B cell (primary cell): ENCODE data around the gene FA2H. TPM values are rescaled to one million over a fixed set of nuclear protein-coding genes. Genes with fewer than 3 reads are reported as not detected.

ENCODE experiments used
- ATAC-seq: fragments of 200-7000 bp; cut with Tn5 transposase; one replicate; pipeline ENCODE4 v1.10.0; 2021; ENCODE audit warnings: low read depth, mild to moderate bottlenecking, moderate number of reproducible peaks, moderate library complexity
- CTCF ChIA-PET: fragments of 350-600 bp; sonication (Branson Sonifier 250); formaldehyde crosslinking; loops from one replicate; lab custom pipeline; 2021; ENCODE audit warnings: antibody characterized with exemption, inconsistent platforms; lab: Charles Lee
- POLR2A ChIA-PET: fragments of 350-600 bp; sonication (Branson Sonifier 250); formaldehyde crosslinking; loops from one replicate; lab custom pipeline; 2021; ENCODE audit warnings: antibody characterized with exemption; lab: Charles Lee
- DNase-seq: peaks from one replicate; pipeline ENCODE4 v3.0.0; 2013
- H2AFZ ChIP-seq: 2 replicates; pipeline ENCODE4 v1.6.1; 2012; ENCODE audit warnings: mild to moderate bottlenecking, low read depth, low read length; ENCODE audit not compliant: insufficient read depth, poor library complexity, severe bottlenecking
- H3K27ac ChIP-seq, 2 donors: 1 replicate in 1 of 2; 2 replicates in 1 of 2; pipeline ENCODE4 v1.5.1; 2012 to 2013; ENCODE audit warnings: low read length in 2 of 2, mild to moderate bottlenecking in 2 of 2, moderate library complexity in 1 of 2
- H3K27me3 ChIP-seq, 4 experiments: fragments of 200-600 bp in 1 of 4; sonication (generic) in 1 of 4; replicated peaks in 1 of 4; 1 replicate in 2 of 4; 2 replicates in 2 of 4; pipeline versions ENCODE4 v1.6.1 to v1.7.0; 2013 to 2016; ENCODE audit warnings: low read length in 3 of 4, mild to moderate bottlenecking in 2 of 4, mixed read lengths in 1 of 4, moderate library complexity in 1 of 4; ENCODE audit not compliant: insufficient read depth in 4 of 4, control insufficient read depth in 3 of 4; ENCODE audit errors: control extremely low read depth in 1 of 4
- H3K36me3 ChIP-seq, 2 experiments: replicated peaks in 1 of 2; 1 replicate in 1 of 2; 2 replicates in 1 of 2; pipeline versions ENCODE4 v1.6.1 to v1.7.1; 2013; ENCODE audit warnings: low read length in 1 of 2; ENCODE audit not compliant: insufficient read depth in 2 of 2, control insufficient read depth in 1 of 2; ENCODE audit errors: control extremely low read depth in 1 of 2, extremely low read depth in 1 of 2
- H3K4me1 ChIP-seq, 2 donors: fragments of 200-600 bp in 1 of 2; sonication (generic) in 1 of 2; 1 replicate in 1 of 2; 2 replicates in 1 of 2; pipeline versions ENCODE4 v1.5.1 to v1.6.1; 2013 to 2017; ENCODE audit warnings: low read length in 2 of 2; ENCODE audit not compliant: control insufficient read depth in 2 of 2, insufficient read depth in 2 of 2
- H3K4me2 ChIP-seq: replicated peaks from 2 replicates; pipeline ENCODE3; 2012; ENCODE audit warnings: mild to moderate bottlenecking, low read depth, low read length; ENCODE audit not compliant: poor library complexity, severe bottlenecking
- H3K4me3 ChIP-seq, 5 experiments: fragments of 200-600 bp in 1 of 5; sonication (generic) in 1 of 5; 1 replicate in 3 of 5; 2 replicates in 2 of 5; pipeline versions ENCODE4 v1.5.1 to v1.7.0; 2011 to 2016; ENCODE audit warnings: low read length in 4 of 5, mild to moderate bottlenecking in 4 of 5, low read depth in 2 of 5, control low read depth in 1 of 5, moderate library complexity in 1 of 5; ENCODE audit not compliant: insufficient read depth in 1 of 5; ENCODE audit errors: control extremely low read depth in 1 of 5, extremely low read depth in 1 of 5
- H3K79me2 ChIP-seq: fragments of 200-600 bp; sonication (generic); one replicate; pipeline ENCODE4 v1.6.0; 2016; ENCODE audit warnings: low read length; ENCODE audit not compliant: control insufficient read depth, insufficient read depth
- H3K9ac ChIP-seq: fragments of 200-600 bp; sonication (generic); 2 replicates; pipeline ENCODE4 v1.6.1; 2017; ENCODE audit warnings: mild to moderate bottlenecking, low read length, moderate library complexity
- H3K9me3 ChIP-seq, 3 donors: one replicate each; pipeline versions ENCODE4 v1.6.1 to v1.7.1; 2013; ENCODE audit warnings: low read length in 2 of 3; ENCODE audit not compliant: control insufficient read depth in 2 of 3, insufficient read depth in 1 of 3; ENCODE audit errors: control extremely low read depth in 1 of 3
- H4K20me1 ChIP-seq: 2 replicates; pipeline ENCODE4 v1.6.0; 2012; ENCODE audit warnings: mild to moderate bottlenecking, low read length; ENCODE audit not compliant: insufficient read depth, control insufficient read depth, poor library complexity, severe bottlenecking
- H3K27ac Mint-ChIP-seq: one replicate; pipeline ENCODE4 v1.8.0; 2021; ENCODE audit warnings: mixed read lengths
- H3K27me3 Mint-ChIP-seq: one replicate; pipeline ENCODE4 v1.8.0; 2021; ENCODE audit warnings: mixed read lengths
- H3K4me1 Mint-ChIP-seq: one replicate; pipeline ENCODE4 v1.8.0; 2021; ENCODE audit warnings: mixed read lengths
- H3K4me3 Mint-ChIP-seq: one replicate; pipeline ENCODE4 v1.8.0; 2021; ENCODE audit warnings: mixed read lengths
- H3K9me3 Mint-ChIP-seq: one replicate; pipeline ENCODE4 v1.8.0; 2022; ENCODE audit warnings: mixed read lengths; ENCODE audit not compliant: insufficient read depth
- CTCF ChIP-seq: fragments of 200-600 bp; IDR thresholded peaks from one replicate; pipeline ENCODE4 v1.8.0; 2022; ENCODE audit warnings: antibody characterized with exemption, mild to moderate bottlenecking
- EZH2 ChIP-seq: IDR thresholded peaks from 2 replicates; pipeline ENCODE4 v1.6.1; 2012; ENCODE audit warnings: borderline replicate concordance, low read depth, mild to moderate bottlenecking, moderate library complexity, low read length; ENCODE audit not compliant: insufficient read depth, poor library complexity, severe bottlenecking
- WGBS: methylation state at CpG from one replicate; pipeline ENCODE4 v1.1.5; 2013; ENCODE audit warnings: missing lambda C conversion rate; ENCODE audit not compliant: insufficient coverage; 5-methylcytosine and 5-hydroxymethylcytosine counted together
- intact Hi-C: fragments of 100-400 bp; cut with micrococcal nuclease; formaldehyde crosslinking; loops from one replicate; pipeline ENCODE4 v1.10.0; 2022
- polyA plus RNA-seq: library from polyadenylated mRNA; depleted of rRNA; stranded (reverse); fragments of >200 nt; gene quantifications from 2 replicates; pipeline ENCODE4 v1.2.3, GENCODE V29; 2012
- total RNA-seq, 2 donors: library from RNA; stranded (reverse); fragments of 120-200 nt in 1 of 2; gene quantifications; 1 replicate in 1 of 2; 2 replicates in 1 of 2; pipeline versions ENCODE4 v1.2.3 to v1.2.4, GENCODE V29; 2013 to 2022

The FA2H gene
- total and polyA plus RNA-seq, 2 donors (not counting 1 experiment from before 2014, with no cell fraction given): 1.0 to 3.6 TPM

- Mint-ChIP-seq H3K4me3 (no peak overlapping the region), H3K9me3 (no peaks in the 10 kb centered on the region), H3K4me1 (peaks cover 31% of the 10 kb centered on the region), H3K27ac (no peak overlapping the region), H3K27me3 (peaks cover 17% of the 10 kb centered on the region)
- H3K4me3 ChIP-seq: no peak overlapping the region
- H3K4me2 ChIP-seq: no peak overlapping the region
- intact Hi-C loops: loop anchor here (5.0 kb wide), 1 partner anchor 62 kb away; no protein-coding TSS in a partner anchor
- H3K27ac ChIP-seq: no peak overlapping the region
- POLR2A ChIA-PET: no interaction called here
- peaks cover 24 to 27% of the 10 kb centered on the region in 2 donors for H3K4me1 ChIP-seq
- H4K20me1 ChIP-seq: no peaks in the 10 kb centered on the region
- H3K9ac ChIP-seq: no peak overlapping the region
- no peaks in the 10 kb centered on the region for H3K9me3 ChIP-seq
- no peak overlapping the region for H2AFZ ChIP-seq
- TF ChIP-seq CTCF: no peak
- no peak for TF ChIP-seq EZH2
- H3K79me2 ChIP-seq: no peaks in the 10 kb centered on the region
- CTCF ChIA-PET: interaction anchor here (1.7 kb wide), 1 partner anchor 93 kb away, joined by 5 read pairs; no protein-coding TSS in a partner anchor
- DNase-seq: no peak
- ATAC-seq: no peak
- H3K36me3 ChIP-seq: no peaks in the 10 kb centered on the region
- H3K27me3 ChIP-seq: peaks cover 0 to 6% (median 0%) of the 10 kb centered on the region in 4 experiments
- WGBS: 87% methylated on average over 8 of the region's 10 CpGs
Measured at GRCh38 chr16:74769586-74770190, 4.9 kb downstream of the FA2H start.

- 84% methylated on average over 5 of the region's 6 CpGs for WGBS
- Mint-ChIP-seq H3K27me3 (peaks cover 19% of the 10 kb centered on the region), H3K9me3 (no peaks in the 10 kb centered on the region), H3K4me3 (no peak overlapping the region), H3K27ac (no peak overlapping the region), H3K4me1 (peaks cover 24% of the 10 kb centered on the region)
- H3K9me3 ChIP-seq: no peaks in the 10 kb centered on the region
- no peak overlapping the region for H3K9ac ChIP-seq
- H2AFZ ChIP-seq: no peak overlapping the region
- no peak for TF ChIP-seq CTCF
- TF ChIP-seq EZH2: no peak
- DNase-seq (no peak), ATAC-seq (no peak)
- H3K4me1 ChIP-seq: peaks cover 13 to 20% of the 10 kb centered on the region in 2 donors
- peaks cover 0 to 3% (median 0%) of the 10 kb centered on the region in 4 experiments for H3K27me3 ChIP-seq
- H3K79me2 ChIP-seq: no peaks in the 10 kb centered on the region
- intact Hi-C loops: no loop called here
- H3K36me3 ChIP-seq: no peaks in the 10 kb centered on the region
- H3K4me2 ChIP-seq: no peak overlapping the region
- no peaks in the 10 kb centered on the region for H4K20me1 ChIP-seq
- ChIA-PET CTCF (no interaction called here), POLR2A (no interaction called here)
- no peak overlapping the region for H3K27ac ChIP-seq
- no peak overlapping the region for H3K4me3 ChIP-seq
Measured at GRCh38 chr16:74768239-74768638, 6.4 kb downstream of the FA2H start.
